DND-41 (cell line): Measurements from ENCODE around the gene LMNTD2.

ENCODE experiments used
- ATAC-seq: fragments of 200-7000 bp; cut with Tn5 transposase; 3 replicates; pipeline ENCODE4 v1.9.1; 2021; ENCODE audit warnings: low read depth; ENCODE audit not compliant: insufficient read depth
- DNase-seq: peaks from one replicate; pipeline ENCODE4 v3.0.0-alpha.2; 2020
- H2AFZ ChIP-seq: 2 replicates; pipeline ENCODE4 v1.6.0; 2012; ENCODE audit warnings: low read depth, low read length
- H3K27ac ChIP-seq: 2 replicates; pipeline ENCODE4 v1.5.1; 2012; ENCODE audit warnings: low read length, inconsistent platforms
- H3K27me3 ChIP-seq: fragments of 200-600 bp; sonication (generic); 2 replicates; pipeline ENCODE4 v1.6.0; 2012; ENCODE audit warnings: low read length, mild to moderate bottlenecking, inconsistent platforms; ENCODE audit not compliant: insufficient read depth, poor library complexity
- H3K36me3 ChIP-seq: 2 replicates; pipeline ENCODE4 v1.5.1; 2012; ENCODE audit warnings: low read length, inconsistent platforms; ENCODE audit not compliant: insufficient read depth
- H3K4me1 ChIP-seq: 2 replicates; pipeline ENCODE4 v1.5.1; 2012; ENCODE audit warnings: mild to moderate bottlenecking, low read length; ENCODE audit not compliant: insufficient read depth
- H3K4me2 ChIP-seq: 2 replicates; pipeline ENCODE4 v1.6.0; 2012; ENCODE audit warnings: mild to moderate bottlenecking, moderate library complexity, low read length, inconsistent platforms; ENCODE audit not compliant: insufficient read depth
- H3K4me3 ChIP-seq, 2 experiments: fragments of 200-600 bp in 1 of 2; shearing (Covaris generic) in 1 of 2; 2 replicates each; pipeline ENCODE4 v1.5.1; 2012 to 2016; ENCODE audit warnings: inconsistent platforms in 2 of 2, low read length in 2 of 2, mild to moderate bottlenecking in 2 of 2, low read depth in 1 of 2, moderate library complexity in 1 of 2
- H3K79me2 ChIP-seq: 2 replicates; pipeline ENCODE4 v1.6.0; 2012; ENCODE audit warnings: low read length, inconsistent platforms; ENCODE audit not compliant: insufficient read depth
- H3K9ac ChIP-seq: 2 replicates; pipeline ENCODE4 v1.6.0; 2012; ENCODE audit warnings: low read depth, mild to moderate bottlenecking, inconsistent platforms, low read length, moderate library complexity
- H3K9me3 ChIP-seq: 2 replicates; pipeline ENCODE4 v1.5.1; 2012; ENCODE audit warnings: low read length, moderate library complexity, mild to moderate bottlenecking, inconsistent platforms; ENCODE audit not compliant: insufficient read depth, severe bottlenecking
- H4K20me1 ChIP-seq: 2 replicates; pipeline ENCODE4 v1.6.0; 2012; ENCODE audit warnings: low read length; ENCODE audit not compliant: insufficient read depth
- CTCF ChIP-seq: IDR thresholded peaks from 2 replicates; pipeline ENCODE4 v1.5.1; 2012; ENCODE audit warnings: borderline replicate concordance, low read length, moderate library complexity, mild to moderate bottlenecking; ENCODE audit not compliant: poor library complexity, severe bottlenecking; ENCODE audit errors: extremely low read depth
- EZH2 ChIP-seq: IDR thresholded peaks from 3 replicates; pipeline ENCODE4 v1.6.1; 2012; ENCODE audit warnings: borderline replicate concordance, low read depth, mild to moderate bottlenecking, moderate library complexity, low read length, inconsistent platforms; ENCODE audit not compliant: severe bottlenecking

Gene LMNTD2

GRCh38 chr11:558503-558902 lies 2.0 kb downstream of the LMNTD2 start:
- Histone ChIP-seq H3K27me3 (no peaks in the 10 kb centered on the region), H3K4me3 (no peak overlapping the region), H3K36me3 (peaks cover 14% of the 10 kb centered on the region; the same call in 1 of the 2 replicates), H3K79me2 (peaks cover 8% of the 10 kb centered on the region), H4K20me1 (peaks cover 22% of the 10 kb centered on the region), H3K27ac (no peak overlapping the region), H3K9ac (no peak overlapping the region), H3K4me2 (no peak overlapping the region), H3K9me3 (no peaks in the 10 kb centered on the region), H2AFZ (no peak overlapping the region), H3K4me1 (peaks cover 40% of the 10 kb centered on the region)
- TF ChIP-seq EZH2 (no peak), CTCF (no peak)
- DNase-seq (no peak), ATAC-seq (no peak)

GRCh38 chr11:557328-558132 lies 3.0 kb downstream of the LMNTD2 start:
- Histone ChIP-seq H3K9me3 (no peaks in the 10 kb centered on the region), H3K4me2 (no peak overlapping the region), H3K9ac (no peak overlapping the region)

GRCh38 chr11:556662-557256 lies 3.8 kb downstream of the LMNTD2 start:
- Histone ChIP-seq H3K79me2 (peaks cover 6% of the 10 kb centered on the region), H3K9ac (no peak overlapping the region), H2AFZ (no peak overlapping the region), H4K20me1 (peaks cover 4% of the 10 kb centered on the region), H3K9me3 (no peaks in the 10 kb centered on the region), H3K27ac (no peak overlapping the region), H3K4me1 (peaks cover 29% of the 10 kb centered on the region), H3K4me3 (no peak overlapping the region), H3K36me3 (no peaks in the 10 kb centered on the region), H3K27me3 (no peaks in the 10 kb centered on the region), H3K4me2 (no peak overlapping the region)
- no peak for TF ChIP-seq CTCF
- TF ChIP-seq EZH2 = no peak
- ATAC-seq (no peak), DNase-seq (no peak)

More at GRCh38 chr11:557328-558132, 3.0 kb downstream of the LMNTD2 start:
- ATAC-seq (no peak), DNase-seq (no peak)
- peaks cover 8% of the 10 kb centered on the region for H3K79me2 ChIP-seq
- H2AFZ ChIP-seq = no peak overlapping the region
- no peak overlapping the region for H3K4me3 ChIP-seq
- H3K27ac ChIP-seq = no peak overlapping the region
- H4K20me1 ChIP-seq = peaks cover 12% of the 10 kb centered on the region
- H3K36me3 ChIP-seq = peaks cover 4% of the 10 kb centered on the region; the same call in 1 of the 2 replicates
- peaks cover 37% of the 10 kb centered on the region for H3K4me1 ChIP-seq
- no peak for TF ChIP-seq CTCF
- TF ChIP-seq EZH2 = no peak
- no peaks in the 10 kb centered on the region for H3K27me3 ChIP-seq
